Transverse colon (tissue), 4 donors: Measurements from ENCODE around the gene SCTR. TPM values are rescaled to one million over a fixed set of nuclear protein-coding genes. Genes with fewer than 3 reads are reported as not detected.

Experiments used
- DNase-seq: peaks from one replicate; pipeline ENCODE4 v3.0.0-alpha.2; 2019
- H3K27ac ChIP-seq, 4 donors: fragments of 200-600 bp; sonication (generic); 2 replicates each; pipeline ENCODE4 v1.5.1; 2016 to 2018; ENCODE audit warnings: inconsistent platforms in 4 of 4
- H3K27me3 ChIP-seq: fragments of 200-600 bp; sonication (generic); 2 replicates; pipeline ENCODE4 v1.5.1; 2017; ENCODE audit warnings: inconsistent platforms
- H3K36me3 ChIP-seq, 4 donors: fragments of 200-600 bp; sonication (generic); 2 replicates each; pipeline ENCODE4 v1.5.1; 2017 to 2019; ENCODE audit warnings: inconsistent platforms in 4 of 4
- H3K4me1 ChIP-seq, 4 donors: fragments of 200-600 bp; sonication (generic); 2 replicates each; pipeline ENCODE4 v1.5.1; 2017 to 2020; ENCODE audit warnings: inconsistent platforms in 4 of 4
- H3K4me3 ChIP-seq, 4 donors: fragments of 200-600 bp; sonication (generic); 1 replicate in 1 of 4; 2 replicates in 3 of 4; pipeline versions ENCODE4 v1.5.1 to v1.6.1; 2017 to 2019; ENCODE audit warnings: inconsistent platforms in 4 of 4
- H3K9me3 ChIP-seq, 2 donors: fragments of 200-600 bp; sonication (generic); 2 replicates each; pipeline ENCODE4 v1.5.1; 2017 to 2019; ENCODE audit warnings: inconsistent platforms in 2 of 2
- CTCF ChIP-seq, 5 experiments: fragments of 200-600 bp in 3 of 5; fragments of 450-650 bp in 2 of 5; sonication (generic) in 3 of 5; IDR thresholded peaks; 1 replicate in 2 of 5; 2 replicates in 3 of 5; pipeline ENCODE4 v1.5.1; 2016 to 2017; ENCODE audit warnings: antibody characterized with exemption in 5 of 5, inconsistent platforms in 3 of 5, mild to moderate bottlenecking in 2 of 5, moderate library complexity in 1 of 5
- EP300 ChIP-seq: sonication (generic); formaldehyde crosslinking; IDR thresholded peaks from one replicate; pipeline ENCODE4 v1.6.1; 2017; ENCODE audit warnings: antibody characterized with exemption, low read depth
- POLR2A ChIP-seq: fragments of 450-650 bp; IDR thresholded peaks from one replicate; pipeline ENCODE4 v1.6.1; 2016; ENCODE audit warnings: antibody characterized with exemption, mild to moderate bottlenecking, moderate library complexity
- POLR2AphosphoS5 ChIP-seq, 3 donors: sonication (generic); formaldehyde crosslinking; IDR thresholded peaks; one replicate each; pipeline ENCODE4 v1.6.1; 2016; ENCODE audit warnings: antibody characterized with exemption in 3 of 3
- WGBS, 2 donors: methylation state at CpG; one replicate each; pipeline ENCODE4 v1.1.5; 2018; ENCODE audit warnings: low coverage in 1 of 2; 5-methylcytosine and 5-hydroxymethylcytosine counted together
- in situ Hi-C, 4 donors: fragments of 200-750 bp; cut with MboI; loops; one replicate each; pipeline versions ENCODE4 v1.15.0 to v1.15.1; 2017; ENCODE audit warnings: low sequenced_read_pairs in 3 of 4, low pct_ligation_motif_present in 1 of 4, low pct_unique_long_range_greater_than_20kb in 1 of 4
- intact Hi-C: fragments of 100-400 bp; cut with DNase I; formaldehyde crosslinking; loops from one replicate; pipeline ENCODE4 v1.15.1; 2023; ENCODE audit warnings: low total_unique reads
- total RNA-seq, 4 donors: library from RNA; depleted of rRNA; stranded (reverse); fragments of >200 nt; gene quantifications; one replicate each; pipeline ENCODE4 v1.1.0, GENCODE V29; 2016

SCTR gene
- total RNA-seq, 4 donors from 2014 or later = not detected

- Histone ChIP-seq H3K4me3 (no peak overlapping the region), H3K36me3 (no peaks in the 10 kb centered on the region), H3K27ac (no peak overlapping the region), H3K27me3 (no peaks in the 10 kb centered on the region), H3K4me1 (no peaks in the 10 kb centered on the region), H3K9me3 (no peaks in the 10 kb centered on the region)
- no peak for DNase-seq
- WGBS, 2 donors = 79 to 86% methylated on average over 1 to 2 of the region's 2 CpGs
- in situ Hi-C loops = no loop called here
- no peak for TF ChIP-seq CTCF (IDR thresholded peaks at IDR 0.05)
- TF ChIP-seq EP300 = no peak
- no peak for TF ChIP-seq POLR2AphosphoS5 (IDR thresholded peaks at IDR 0.05)
- intact Hi-C loops = no loop called here
Observed at GRCh38 chr2:119516121-119516520, 8.2 kb downstream of the SCTR start.

GRCh38 chr2:119513832-119514231 is 10.5 kb downstream of the SCTR start:
- intact Hi-C loops (loop anchor here (1.0 kb wide), 1 partner anchor 48 kb away; no protein-coding TSS in a partner anchor), in situ Hi-C loops (no loop called here)
- no peak overlapping the region for H3K4me3 ChIP-seq
- H3K36me3 ChIP-seq = no peaks in the 10 kb centered on the region
- H3K9me3 ChIP-seq = no peaks in the 10 kb centered on the region
- H3K27me3 ChIP-seq = no peaks in the 10 kb centered on the region
- H3K4me1 ChIP-seq = no peaks in the 10 kb centered on the region
- DNase-seq = no peak
- no peak overlapping the region for H3K27ac ChIP-seq
- WGBS, 2 donors = 33 to 52% methylated on average over 1 of the region's 1 CpG
- TF ChIP-seq CTCF (IDR thresholded peaks at IDR 0.05) (no peak), EP300 (no peak), POLR2AphosphoS5 (IDR thresholded peaks at IDR 0.05) (no peak), POLR2A (no peak)

DNA sequence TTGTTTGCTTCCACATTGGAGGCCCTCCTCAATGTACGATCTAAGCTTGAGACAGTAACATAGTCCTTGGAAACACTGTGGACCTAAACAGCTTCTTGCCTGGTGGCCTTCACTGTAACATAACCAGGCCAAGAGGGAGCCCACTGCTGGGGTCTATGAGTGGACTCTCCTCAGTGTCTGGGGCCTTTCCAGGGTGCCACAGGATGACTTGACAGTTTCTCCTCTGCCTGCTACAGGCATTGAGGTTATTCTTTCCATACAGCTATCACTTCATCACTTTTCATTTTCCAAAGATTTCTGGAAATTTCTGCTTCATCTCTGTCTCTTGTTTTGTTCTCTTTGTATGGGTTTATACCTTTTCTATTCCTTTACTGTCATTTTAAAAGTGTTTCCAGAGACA is 11.3 kb downstream of the SCTR start:
- H3K4me1 ChIP-seq = no peaks in the 10 kb centered on the region
- in situ Hi-C loops (no loop called here), intact Hi-C loops (no loop called here)
- no peaks in the 10 kb centered on the region for H3K9me3 ChIP-seq
- no peak overlapping the region for H3K4me3 ChIP-seq
- no peaks in the 10 kb centered on the region for H3K27me3 ChIP-seq
- H3K27ac ChIP-seq = no peak overlapping the region
- H3K36me3 ChIP-seq = no peaks in the 10 kb centered on the region
- no peak for TF ChIP-seq EP300
- DNase-seq = no peak
- WGBS, 2 donors = 76% methylated on average over 1 of the region's 1 CpG; no CpG with 5 or more reads in 1 of the 2 donors

- intact Hi-C loops = no loop called here
- no peak for DNase-seq
- Histone ChIP-seq H3K4me1 (no peaks in the 10 kb centered on the region), H3K27ac (no peak overlapping the region), H3K9me3 (no peaks in the 10 kb centered on the region), H3K27me3 (no peaks in the 10 kb centered on the region), H3K4me3 (no peak overlapping the region), H3K36me3 (no peaks in the 10 kb centered on the region)
- in situ Hi-C loops = no loop called here
- TF ChIP-seq CTCF (IDR thresholded peaks at IDR 0.05) = no peak
- TF ChIP-seq EP300 = no peak
- no peak for TF ChIP-seq POLR2A
- TF ChIP-seq POLR2AphosphoS5 (IDR thresholded peaks at IDR 0.05) = no peak
- 84 to 93% methylated on average over 3 of the region's 3 CpGs for WGBS, 2 donors
Observed at GRCh38 chr2:119511989-119512388, 12.3 kb downstream of the SCTR start.

DNA sequence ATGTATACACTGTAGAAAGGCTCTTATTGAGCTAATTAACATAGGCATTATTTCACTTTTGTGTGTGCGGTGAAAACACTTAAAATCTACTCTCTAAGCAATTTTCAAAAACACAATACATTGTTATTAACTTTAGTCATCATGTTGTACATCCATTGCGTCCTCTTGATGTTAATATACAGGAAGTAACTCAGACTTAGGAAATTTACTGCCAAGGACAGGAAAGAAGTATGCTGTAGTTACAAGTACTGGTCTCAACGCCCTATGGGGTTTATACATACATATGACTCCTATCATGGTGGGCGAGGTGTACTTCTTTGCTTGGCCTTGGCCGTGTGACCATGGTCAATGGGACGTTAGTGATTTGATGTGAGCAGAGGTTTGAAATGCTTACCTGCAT is 15.5 kb downstream of the SCTR start:
- H3K4me1 ChIP-seq = no peaks in the 10 kb centered on the region
- no peak for TF ChIP-seq CTCF (IDR thresholded peaks at IDR 0.05)
- TF ChIP-seq POLR2A = no peak
- TF ChIP-seq POLR2AphosphoS5 (IDR thresholded peaks at IDR 0.05) = no peak
- TF ChIP-seq EP300 = no peak
- no peaks in the 10 kb centered on the region for H3K27me3 ChIP-seq
- in situ Hi-C loops = no loop called here
- 61 to 73% methylated on average over 6 of the region's 6 CpGs for WGBS, 2 donors
- no peak overlapping the region for H3K27ac ChIP-seq
- no peaks in the 10 kb centered on the region for H3K9me3 ChIP-seq
- no peaks in the 10 kb centered on the region for H3K36me3 ChIP-seq
- no peak for DNase-seq
- intact Hi-C loops = loop anchor here (5.0 kb wide), 1 partner anchor 1834 kb away; no protein-coding TSS in a partner anchor
- no peak overlapping the region for H3K4me3 ChIP-seq
